GM18907 (cell line): ENCODE results near the gene GPR157.
"Not testable (repeated sequence)": the region's sequence is repeated elsewhere in the genome, so short reads cannot be mapped to it uniquely, and the experiment has no call there.

Experiments used
- ATAC-seq: cut with Tn5 transposase; IDR thresholded peaks from one replicate; pipeline ENCODE4 v1.9.1; 2021; ENCODE audit warnings: mild to moderate bottlenecking, moderate library complexity; ENCODE audit not compliant: unreplicated experiment

GPR157 gene, protein sequence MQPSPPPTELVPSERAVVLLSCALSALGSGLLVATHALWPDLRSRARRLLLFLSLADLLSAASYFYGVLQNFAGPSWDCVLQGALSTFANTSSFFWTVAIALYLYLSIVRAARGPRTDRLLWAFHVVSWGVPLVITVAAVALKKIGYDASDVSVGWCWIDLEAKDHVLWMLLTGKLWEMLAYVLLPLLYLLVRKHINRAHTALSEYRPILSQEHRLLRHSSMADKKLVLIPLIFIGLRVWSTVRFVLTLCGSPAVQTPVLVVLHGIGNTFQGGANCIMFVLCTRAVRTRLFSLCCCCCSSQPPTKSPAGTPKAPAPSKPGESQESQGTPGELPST

DNA sequence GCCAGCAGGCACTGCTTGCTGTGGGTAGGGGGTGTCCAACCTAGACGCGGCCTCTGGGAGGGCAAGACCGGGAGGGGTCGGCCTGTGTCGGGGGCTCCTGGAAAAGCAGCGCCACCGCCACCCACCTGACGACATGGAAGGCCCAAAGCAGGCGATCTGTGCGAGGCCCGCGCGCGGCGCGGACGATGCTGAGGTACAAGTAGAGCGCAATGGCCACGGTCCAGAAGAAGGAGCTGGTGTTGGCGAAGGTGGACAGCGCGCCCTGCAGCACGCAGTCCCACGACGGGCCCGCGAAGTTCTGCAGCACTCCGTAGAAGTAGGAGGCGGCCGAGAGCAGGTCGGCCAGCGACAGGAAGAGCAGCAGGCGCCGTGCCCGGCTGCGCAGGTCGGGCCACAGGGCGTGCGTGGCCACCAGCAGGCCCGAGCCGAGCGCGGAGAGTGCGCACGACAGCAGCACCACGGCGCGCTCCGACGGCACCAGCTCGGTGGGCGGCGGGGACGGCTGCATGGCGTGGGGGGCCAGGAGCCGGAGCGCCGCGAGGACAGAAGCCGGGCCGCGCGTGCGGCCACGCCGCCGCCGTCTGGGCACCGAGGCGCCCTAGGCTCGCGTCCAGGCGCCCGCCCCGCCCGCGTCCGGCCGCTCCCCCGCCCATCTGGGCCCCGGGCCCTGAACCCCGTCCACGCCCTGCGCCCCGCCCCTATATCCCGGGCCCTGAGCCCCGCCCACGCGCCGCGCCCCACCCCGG, at the start of gene GPR157:
Gene GPR157, minus strand, starts transcription at position 583 of the 746 bp plus-strand sequence. Its CDS starts 75 bp downstream, at position 508.
- peak; percentile 54 for ATAC-seq

DNA sequence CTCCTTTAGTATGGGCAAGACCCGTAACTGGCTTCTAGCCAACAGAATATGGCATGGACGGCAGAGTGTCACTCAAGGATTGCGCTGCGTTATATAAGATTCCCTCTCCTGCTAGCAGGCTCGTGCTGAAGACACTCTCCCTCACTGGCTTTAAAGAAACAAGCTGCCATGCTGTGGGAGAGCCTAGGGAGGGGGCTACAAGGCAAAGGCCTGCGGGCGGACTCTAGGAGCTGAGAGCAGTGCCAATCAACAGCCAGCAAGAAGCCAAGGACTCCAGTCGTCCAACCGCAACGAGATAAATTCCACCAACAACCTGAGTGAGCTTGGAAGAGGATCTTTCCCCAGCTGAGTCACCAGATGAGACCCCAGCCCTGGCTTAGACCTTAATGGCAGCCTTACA, 45.9 kb upstream of the GPR157 start:
- ATAC-seq: no peak

DNA sequence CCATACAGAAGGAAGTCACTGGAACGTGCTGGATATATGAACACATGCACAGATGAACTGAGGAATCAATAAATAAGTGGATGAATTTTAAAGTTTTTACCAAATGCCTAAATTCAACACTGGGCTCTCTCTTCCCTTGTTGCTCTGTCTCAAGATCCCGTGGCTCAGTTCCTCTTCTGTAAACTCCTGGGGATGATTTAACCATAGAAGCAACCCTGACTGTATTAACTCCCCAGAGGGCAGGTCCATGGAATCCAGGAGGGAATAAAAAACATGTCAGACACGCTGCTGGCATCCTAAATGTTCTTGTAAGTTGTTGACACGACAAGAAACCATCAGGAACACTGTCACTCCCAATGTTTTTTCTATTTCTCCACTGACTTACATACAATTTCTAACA, 45.3 kb upstream of the GPR157 start:
- no peak for ATAC-seq

DNA sequence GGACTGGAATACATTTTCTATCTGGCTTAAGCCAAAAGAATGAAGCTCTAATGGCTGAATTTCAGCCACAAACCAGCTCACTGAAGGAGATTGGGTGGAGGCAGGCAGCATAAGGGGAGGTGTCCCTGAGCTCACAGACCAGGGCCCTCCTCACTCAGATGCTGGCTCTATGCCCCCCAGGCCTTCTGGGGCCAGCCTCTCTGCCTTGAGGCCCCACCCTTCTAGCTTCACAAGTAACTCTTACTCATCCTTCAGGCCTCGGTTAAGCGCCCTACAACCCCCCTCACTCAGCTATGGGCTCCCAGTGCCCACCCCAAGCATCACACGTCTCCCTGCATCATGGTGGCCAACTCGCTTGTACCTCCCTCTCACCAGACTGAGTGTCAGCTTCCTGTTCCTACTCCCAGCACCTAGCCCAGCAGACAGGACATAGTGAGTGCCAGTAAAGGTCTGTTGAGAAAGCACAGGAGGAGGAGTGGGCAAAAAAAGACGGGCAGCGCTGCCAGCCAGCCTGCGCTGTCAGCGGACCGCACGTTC, 40.8 kb upstream of the GPR157 start:
- no peak for ATAC-seq

DNA sequence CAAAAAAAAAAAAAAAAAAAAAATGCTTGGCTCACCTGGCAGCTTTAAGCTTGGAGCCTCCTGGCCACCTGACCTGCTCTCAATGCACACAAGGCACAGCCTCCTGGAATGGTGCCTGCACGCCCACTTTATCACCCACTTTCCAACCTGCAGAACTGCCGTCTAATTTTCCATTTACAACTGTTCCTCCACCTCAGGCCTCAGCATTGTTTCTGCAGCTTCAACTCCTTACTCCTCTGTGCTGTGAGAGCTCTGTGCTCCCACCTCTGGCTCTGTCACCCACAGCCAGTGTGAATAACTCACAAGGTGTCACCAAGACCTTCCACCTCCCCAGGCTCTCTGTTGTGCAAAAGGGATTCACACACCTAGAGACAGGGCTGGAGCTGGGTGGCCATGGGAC, 38.7 kb upstream of the GPR157 start:
- ATAC-seq: no peak

DNA sequence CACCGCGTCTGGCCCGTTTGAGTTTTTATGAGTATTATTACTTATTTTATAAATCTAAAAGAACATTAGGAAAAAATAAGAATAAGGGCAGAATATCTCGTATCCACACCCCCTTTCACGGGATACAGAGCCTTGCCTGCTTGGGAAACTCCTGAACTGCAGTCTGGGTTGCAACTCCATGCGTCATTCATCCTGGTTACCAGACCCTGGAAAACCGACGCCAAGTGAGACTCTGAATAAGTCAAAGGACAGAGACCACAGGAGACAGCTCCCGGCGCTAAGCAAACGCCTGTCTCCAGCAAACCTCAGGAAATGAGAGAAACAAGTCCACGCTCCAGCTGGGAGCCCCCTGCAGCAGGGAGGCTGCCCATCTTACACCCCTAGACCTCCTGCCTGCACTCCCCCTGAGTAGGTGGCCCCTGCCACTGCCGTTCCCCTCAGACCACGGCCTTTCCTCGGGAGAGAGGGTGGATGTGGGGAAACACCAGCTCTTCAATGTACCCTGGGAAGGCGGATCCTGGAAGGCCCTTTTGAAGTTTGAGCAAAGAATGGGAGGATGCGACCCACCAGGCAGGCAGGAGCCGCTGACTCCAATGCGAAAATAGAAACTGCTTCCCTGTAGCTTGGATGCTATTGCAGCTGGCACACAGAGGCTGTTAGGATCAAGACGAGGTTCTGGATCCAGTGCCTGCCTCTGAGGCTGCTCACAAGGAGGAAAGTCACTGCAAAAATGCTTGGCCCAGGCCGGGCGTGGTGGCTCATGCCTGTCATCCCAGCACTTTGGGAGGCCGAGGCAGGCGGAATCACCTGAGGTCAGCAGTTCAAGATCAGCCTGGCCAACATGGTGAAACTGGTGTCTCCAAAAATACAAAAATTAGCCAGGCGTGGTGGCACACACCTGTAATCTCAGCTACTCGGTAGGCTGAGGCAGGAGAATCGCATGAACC, 37.7 kb upstream of the GPR157 start:
- ATAC-seq: no peak

DNA sequence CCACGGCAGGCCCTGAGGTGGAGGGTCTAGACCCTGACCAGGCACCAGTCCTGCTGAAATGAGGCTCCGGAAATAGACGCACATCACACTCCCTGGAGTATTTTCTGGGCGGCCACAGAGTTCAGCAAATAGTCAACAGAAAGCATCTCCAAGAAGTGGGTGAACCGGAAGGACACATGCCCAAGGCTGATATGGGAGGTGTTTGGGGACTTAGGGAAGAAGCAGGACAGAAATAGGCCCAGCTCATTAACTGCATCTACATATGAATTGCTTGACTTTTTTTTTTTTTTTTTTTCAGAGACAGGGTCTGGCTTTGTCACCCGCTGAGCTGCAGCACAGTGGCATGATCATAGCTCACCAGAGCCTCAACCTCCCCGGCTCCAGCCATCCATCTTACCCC, 36.5 kb upstream of the GPR157 start:
- ATAC-seq: no peak

DNA sequence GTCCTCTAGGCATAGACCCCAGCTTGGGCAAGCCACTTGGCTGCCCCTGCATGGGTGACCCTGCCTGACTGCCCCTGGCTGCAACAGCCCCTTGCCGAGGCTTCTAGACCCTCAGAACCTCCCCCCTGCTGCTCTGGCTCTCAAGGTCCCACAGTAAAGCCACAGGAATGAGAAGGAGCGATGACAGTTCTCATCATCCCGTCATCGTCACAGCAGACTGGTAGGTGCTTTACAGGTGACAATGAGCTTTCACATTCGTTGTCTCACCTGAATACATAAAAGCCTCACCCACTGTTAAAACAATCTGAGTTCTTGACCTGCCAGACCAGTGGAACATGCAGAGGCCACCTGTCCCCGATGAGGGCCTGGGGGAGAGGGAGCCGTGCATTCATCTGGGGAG, 36.0 kb upstream of the GPR157 start:
- ATAC-seq: no peak

DNA sequence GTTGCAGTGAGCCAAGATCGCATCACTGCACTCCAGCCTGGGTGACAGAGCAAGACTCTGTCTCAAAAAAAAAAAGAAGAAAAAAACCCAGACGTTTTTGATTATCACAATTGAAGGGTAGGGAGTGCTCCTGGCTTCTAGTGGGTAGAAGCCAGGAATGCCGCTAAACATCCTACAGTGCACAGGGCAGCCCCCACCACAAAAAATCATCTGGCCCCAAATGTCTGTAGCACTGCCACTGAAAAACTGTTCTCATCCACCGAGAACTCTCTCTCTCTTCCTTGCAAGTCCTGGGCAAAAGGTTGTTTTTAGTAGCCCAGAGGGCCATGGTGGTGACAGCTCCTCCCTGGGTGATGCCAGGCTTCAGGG, 35.6 kb upstream of the GPR157 start:
- ATAC-seq: no peak

DNA sequence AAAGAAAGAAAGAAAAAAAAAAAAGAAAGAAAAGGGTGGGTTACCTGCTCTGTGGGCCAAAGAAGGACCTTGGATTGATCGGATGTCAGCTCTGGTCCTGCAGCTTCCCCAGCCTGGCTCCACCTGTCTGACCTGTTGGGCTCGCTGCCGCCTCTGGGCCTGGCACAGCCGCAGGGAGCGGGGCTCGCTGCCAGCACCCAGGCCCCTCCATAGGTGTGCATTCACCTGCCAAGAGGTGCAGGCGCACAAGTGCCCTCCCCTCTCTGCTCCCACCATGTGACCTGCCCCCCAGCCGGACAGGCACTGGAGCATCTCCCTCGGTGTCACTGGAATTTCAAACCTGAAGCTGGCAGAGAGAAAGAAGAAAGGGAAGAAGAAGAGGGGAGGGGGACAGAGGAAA, 33.1 kb upstream of the GPR157 start:
- no peak for ATAC-seq

DNA sequence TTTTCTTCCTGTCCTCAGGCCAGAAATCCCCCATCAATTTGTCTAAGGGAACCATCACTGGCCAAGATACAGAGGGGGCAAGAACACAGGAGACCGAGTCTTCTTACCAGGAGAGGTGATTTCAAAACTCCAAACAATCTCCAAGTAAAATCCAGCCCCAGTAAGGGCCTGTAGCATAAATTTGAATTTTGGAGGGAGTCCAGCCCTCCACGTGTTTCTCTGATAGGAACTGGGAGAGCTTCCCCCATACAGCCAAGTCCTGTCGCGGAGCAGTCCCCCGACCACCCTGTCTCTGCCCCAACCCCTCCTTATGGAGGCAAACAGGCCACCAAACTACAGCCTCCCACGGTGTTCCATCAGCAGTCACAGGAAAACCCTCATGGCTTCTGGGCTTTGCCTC, 32.4 kb upstream of the GPR157 start:
- ATAC-seq: no peak

DNA sequence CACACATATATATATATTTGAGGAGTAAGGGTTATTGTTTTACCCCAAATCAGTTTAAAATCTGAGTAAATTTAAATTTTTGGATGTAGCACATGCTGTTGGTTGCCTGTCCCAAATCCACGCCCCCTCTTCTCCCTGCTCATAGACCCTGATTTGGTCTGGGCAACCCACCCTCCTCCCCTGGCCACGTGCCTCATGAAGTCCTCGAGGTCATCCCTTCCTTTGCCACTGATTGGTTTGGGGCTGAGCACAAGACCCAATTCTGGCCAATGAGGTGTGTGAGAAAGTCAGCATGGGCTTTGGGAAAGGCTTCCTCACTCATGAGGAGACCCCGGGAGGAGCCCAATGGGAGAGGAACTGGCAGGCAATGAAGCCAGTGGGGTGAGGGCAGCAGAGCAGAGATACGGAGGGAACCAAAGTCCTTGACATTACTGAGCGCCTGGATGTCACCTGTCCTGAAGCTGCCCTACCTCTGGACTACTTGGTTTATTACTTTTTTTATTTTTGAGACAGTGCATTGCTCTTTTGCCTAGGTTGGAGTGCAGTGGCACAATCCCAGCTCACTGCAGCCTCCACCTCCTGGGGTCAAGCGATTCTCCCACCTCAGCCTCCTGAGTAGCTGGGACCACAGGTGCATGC, 31.3 kb upstream of the GPR157 start:
- ATAC-seq: no peak

DNA sequence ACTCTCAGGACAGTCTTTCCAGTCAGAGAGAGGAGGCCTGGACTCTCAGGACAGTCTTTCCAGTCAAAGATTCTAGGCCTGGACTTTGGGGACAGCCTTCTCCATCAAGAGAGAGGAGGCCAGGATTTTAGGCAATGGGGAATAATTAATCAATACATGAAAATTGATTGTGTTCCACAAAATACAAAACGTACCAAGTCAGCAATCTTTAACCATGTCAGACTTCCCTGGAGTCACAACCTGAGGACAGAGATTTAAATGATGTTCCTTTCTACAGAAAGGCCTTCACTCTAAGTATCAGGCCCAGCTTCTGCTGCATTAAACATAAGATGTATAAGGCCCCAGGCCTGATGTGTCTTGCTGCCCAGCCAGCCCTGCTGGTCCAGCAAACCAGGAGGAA, 27.0 kb upstream of the GPR157 start:
- ATAC-seq: no peak

DNA sequence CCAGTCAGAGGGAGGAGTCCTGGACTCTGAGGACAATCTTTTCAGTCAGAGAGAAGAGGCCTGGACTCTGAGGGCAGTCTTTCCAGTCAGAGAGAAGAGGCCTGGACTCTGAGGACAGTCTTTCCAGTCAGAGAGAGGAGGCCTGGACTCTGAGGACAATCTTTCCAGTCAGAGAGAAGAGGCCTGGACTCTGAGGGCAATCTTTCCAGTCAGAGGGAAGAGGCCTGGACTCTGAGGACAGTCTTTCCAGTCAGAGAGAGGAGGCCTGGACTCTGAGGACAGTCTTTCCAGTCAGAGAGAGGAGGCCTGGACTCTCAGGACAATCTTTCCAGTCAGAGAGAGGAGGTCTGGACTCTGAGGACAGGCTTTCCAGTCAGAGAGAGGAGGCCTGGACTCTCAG, 26.5 kb upstream of the GPR157 start:
- ATAC-seq: not testable (repeated sequence)

DNA sequence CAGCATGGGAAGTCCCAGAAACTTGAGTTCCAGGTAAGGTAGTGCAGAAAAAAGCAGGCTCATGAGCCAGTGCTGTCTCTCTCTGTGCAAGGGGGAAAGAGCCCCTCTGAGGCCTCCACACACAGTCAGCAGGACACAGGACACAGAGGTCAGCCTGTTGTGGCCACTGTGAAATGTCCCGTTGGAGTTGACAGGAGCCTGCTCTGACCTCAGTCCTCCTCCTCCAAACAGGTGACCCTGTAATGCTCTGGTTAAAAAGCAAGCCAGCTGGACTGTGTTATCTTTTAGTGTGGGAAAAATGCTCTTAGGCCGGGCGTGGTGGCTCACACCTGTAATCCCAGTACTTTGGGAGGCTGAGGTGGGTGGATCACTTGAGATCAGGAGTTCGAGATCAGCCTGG, 24.2 kb upstream of the GPR157 start:
- no peak for ATAC-seq

DNA sequence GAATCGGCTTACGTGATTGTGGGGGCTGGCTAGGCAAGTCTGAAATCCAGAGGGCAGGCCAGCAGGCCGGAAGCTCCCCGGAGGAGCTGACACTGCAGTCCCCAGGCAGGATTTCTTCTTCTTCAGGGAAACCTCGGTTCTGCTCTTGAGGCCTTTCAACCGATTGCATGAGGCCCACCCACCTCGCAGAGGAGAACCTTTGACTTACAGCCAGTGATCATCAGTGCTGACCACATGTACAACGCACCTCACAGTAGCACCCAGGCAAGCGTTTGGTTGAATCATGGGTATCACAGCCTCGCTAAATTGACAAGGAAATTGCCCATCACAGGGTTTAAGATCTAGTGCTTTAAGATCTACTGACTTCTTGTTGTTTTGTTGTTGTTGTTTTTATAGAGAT, 23.6 kb upstream of the GPR157 start:
- no peak for ATAC-seq

DNA sequence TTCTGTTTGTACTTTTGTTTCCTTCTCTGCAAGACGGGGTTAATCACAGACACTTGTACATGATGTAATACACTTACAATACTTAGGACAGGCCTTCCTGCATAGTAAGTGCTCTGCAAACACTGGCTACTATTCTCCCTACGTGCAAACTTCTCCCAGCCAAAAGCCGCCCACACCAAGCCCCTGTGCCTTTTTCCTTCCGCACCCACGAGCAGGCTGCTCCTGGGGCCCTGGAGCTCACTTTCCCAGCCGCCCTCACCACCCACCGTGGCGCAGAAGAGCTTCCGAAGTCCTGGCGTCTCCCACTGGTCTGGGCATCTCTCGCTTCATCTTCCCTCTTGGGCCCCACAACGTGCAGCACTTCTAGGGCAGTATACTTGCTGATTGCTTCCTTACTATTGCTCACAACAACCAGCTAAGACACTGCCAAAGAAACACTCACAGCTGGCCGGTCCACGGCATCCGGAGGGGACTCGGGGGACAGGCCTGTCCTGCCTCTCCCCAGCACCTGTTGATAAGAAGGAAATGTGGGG, 22.5 kb upstream of the GPR157 start:
- ATAC-seq: no peak

DNA sequence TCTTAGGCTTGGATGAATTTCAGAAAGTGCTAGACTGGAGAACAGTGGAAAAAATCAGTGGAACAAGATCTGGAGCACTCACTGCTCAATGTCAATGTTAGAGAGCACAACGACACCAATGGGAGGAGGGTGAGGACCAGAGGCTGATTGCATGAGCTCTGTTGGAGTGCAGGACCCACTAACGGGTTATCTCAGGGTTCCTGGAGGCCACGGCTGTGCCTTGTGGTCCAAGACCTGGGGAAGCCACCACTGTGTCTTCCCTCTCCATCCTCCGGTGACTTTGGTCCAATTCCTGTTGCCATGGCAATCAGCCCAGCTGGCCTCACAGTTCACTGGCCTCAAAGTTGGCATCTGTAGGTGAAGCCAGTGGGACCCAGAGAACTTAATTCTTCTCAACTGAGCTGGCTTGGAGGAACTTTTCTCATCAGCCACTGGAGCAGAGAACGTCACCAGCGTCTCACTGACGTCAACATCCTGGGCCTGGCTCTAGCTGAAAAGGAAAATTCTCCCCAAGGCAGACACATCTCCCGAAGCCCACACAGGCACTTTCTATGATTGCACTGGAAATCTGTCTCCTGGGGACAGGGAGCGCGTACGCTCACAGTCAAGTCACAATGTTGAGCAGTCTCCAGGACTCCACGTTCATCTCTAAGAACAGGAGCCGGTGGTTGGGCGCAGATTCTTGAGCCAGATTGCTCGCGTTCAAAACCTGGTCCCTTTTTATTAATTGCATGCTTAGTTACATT, 21.9 kb upstream of the GPR157 start:
- no peak for ATAC-seq

DNA sequence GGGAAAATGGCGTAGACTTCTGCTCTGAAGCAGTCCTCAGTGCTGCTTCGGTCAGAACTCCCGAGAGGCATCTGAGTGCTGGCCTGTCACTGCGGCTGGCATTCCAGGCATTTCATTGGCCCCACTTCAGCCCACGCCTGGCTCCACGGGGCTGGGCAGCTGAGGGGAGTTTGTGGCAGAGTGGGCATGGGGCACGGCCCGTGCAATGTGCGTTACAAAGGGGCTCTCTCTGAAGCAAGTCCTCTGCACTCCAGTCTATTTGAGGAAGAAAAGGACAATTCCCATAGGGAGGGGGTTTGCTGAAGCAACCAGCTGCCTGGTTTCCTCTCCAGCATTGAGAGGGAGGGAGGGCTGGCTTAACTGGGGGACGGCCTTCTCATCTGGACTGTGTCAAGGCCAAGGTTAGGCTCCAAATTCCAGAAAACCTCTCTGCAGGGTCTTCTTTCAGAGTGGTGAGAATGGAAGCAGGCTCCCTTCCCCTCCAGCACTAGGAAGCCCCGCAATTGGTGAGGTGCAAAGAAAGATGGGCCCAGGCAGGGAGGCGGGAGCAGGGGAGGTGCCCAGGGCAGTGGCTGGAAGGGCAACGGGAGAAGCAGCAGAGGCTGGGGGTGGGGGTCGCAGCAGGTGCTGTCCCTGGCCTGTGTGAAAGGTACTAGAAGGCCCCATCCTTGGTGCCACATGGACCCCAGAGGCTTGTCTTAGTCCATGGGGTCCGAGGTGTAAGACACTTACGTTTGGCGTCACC, 21.1 kb upstream of the GPR157 start:
- ATAC-seq: no peak
